Measurements from ENCODE around the gene EGFLAM.

DNA sequence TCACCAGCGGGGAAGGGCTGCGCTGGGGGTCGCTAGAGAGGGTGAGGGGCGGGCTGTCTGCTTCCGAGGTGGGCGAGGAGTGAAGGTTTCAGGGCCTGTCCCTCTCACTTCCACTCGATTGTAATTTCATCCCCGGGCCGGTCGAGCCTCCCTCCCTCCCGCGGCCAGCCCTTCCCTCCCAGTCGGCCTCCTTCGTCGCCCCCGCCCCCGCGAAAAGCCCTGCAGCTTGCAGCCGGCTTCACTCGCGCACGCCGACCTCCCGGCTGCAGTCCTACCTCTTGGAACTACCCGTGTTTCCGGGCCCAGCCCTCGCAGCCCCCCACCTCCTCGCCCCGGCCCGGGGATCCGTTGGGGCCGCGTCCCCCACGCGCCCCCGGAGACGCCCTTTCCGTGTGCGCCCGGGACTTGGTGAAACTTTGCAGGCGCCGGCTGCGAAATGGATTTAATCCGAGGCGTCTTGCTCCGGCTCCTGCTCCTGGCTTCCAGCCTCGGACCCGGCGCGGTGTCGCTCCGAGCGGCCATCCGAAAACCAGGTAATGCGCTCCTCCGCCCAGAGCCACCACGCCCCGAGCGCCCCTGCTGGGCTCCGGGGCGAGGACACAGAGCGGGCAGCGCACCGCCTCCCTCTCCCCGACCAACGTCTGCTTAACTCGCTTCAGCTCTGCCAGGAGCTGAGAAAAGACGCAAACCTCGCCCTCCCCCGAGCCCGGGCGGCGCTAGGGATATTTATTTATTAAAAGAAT, at the start of gene EGFLAM:
- TF ChIP-seq EZH2 (IDR thresholded peaks at IDR 0.05; ENCODE audit: borderline replicate concordance, low read depth, low read length, poor library complexity, severe bottlenecking) = peak; percentile 61
- TF ChIP-seq, protein P1, sequence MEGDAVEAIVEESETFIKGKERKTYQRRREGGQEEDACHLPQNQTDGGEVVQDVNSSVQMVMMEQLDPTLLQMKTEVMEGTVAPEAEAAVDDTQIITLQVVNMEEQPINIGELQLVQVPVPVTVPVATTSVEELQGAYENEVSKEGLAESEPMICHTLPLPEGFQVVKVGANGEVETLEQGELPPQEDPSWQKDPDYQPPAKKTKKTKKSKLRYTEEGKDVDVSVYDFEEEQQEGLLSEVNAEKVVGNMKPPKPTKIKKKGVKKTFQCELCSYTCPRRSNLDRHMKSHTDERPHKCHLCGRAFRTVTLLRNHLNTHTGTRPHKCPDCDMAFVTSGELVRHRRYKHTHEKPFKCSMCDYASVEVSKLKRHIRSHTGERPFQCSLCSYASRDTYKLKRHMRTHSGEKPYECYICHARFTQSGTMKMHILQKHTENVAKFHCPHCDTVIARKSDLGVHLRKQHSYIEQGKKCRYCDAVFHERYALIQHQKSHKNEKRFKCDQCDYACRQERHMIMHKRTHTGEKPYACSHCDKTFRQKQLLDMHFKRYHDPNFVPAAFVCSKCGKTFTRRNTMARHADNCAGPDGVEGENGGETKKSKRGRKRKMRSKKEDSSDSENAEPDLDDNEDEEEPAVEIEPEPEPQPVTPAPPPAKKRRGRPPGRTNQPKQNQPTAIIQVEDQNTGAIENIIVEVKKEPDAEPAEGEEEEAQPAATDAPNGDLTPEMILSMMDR (conservative IDR thresholded peaks at IDR 0.05; ENCODE audit: low read depth, low read length) = no peak
